Measurements from ENCODE around the gene MTUS2.

Gene MTUS2

DNA sequence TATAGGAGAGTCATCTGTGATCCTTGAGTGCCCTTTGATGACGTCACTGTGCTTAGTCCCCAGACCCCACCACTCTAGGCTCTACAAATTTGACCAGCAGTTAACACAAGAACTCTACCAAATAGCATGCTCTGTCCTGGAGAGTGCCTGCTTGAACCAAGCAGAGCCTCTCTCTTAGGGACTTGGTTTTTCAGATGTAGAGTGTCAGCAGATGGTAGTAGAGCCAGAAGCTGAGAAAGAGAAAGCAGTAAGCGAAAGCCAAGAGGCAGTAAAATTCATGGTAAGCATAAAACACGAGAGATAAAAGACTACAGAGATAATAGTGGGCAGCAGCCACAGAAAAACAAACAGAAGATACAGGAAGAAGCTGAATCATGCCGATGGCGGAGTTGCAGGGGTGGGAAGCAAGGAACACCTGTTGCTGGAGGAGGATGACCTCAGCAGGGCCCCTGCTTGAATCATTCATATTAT is 582.1 kb downstream of the MTUS2 start:
- H3K27me3 ChIP-seq (ENCODE audit: insufficient read depth, poor library complexity, severe bottlenecking) = peaks cover 10% of the 10 kb centered on the region

DNA sequence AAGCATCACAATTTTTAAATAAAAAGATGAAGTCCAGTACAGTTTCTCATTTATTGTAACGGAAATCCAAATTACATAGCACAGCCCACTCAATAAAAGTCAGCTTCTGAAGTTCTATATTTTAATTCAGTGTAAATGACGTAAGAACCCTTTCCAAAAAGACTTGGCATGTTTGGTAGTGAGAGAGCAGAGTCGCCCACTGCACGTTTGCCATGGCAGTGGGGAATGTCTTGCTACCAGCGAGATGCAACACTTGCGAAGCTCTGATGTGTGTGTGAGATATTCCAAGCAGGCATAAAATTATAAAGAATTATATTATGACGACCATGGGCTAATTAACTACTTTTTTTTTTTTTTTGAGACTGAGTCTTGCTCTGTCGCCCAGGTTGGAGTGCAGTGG is 585.3 kb downstream of the MTUS2 start:
- Histone ChIP-seq H3K4me3 (replicated peaks; ENCODE audit: insufficient read depth, low read length) (no peak overlapping the region), H3K27ac (replicated peaks) (no peak overlapping the region), H3K27me3 (ENCODE audit: insufficient read depth, poor library complexity, severe bottlenecking) (no peaks in the 10 kb centered on the region)
- TF ChIP-seq, protein P1, sequence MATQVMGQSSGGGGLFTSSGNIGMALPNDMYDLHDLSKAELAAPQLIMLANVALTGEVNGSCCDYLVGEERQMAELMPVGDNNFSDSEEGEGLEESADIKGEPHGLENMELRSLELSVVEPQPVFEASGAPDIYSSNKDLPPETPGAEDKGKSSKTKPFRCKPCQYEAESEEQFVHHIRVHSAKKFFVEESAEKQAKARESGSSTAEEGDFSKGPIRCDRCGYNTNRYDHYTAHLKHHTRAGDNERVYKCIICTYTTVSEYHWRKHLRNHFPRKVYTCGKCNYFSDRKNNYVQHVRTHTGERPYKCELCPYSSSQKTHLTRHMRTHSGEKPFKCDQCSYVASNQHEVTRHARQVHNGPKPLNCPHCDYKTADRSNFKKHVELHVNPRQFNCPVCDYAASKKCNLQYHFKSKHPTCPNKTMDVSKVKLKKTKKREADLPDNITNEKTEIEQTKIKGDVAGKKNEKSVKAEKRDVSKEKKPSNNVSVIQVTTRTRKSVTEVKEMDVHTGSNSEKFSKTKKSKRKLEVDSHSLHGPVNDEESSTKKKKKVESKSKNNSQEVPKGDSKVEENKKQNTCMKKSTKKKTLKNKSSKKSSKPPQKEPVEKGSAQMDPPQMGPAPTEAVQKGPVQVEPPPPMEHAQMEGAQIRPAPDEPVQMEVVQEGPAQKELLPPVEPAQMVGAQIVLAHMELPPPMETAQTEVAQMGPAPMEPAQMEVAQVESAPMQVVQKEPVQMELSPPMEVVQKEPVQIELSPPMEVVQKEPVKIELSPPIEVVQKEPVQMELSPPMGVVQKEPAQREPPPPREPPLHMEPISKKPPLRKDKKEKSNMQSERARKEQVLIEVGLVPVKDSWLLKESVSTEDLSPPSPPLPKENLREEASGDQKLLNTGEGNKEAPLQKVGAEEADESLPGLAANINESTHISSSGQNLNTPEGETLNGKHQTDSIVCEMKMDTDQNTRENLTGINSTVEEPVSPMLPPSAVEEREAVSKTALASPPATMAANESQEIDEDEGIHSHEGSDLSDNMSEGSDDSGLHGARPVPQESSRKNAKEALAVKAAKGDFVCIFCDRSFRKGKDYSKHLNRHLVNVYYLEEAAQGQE (IDR thresholded peaks at IDR 0.05; ENCODE audit: insufficient replicate concordance, low read depth) = no peak
- TF ChIP-seq CTCF (IDR thresholded peaks at IDR 0.05; ENCODE audit: insufficient read depth, low read length) = no peak
- no peak for TF ChIP-seq SPI1 (IDR thresholded peaks at IDR 0.05; ENCODE audit: borderline replicate concordance, low read depth)
- TF ChIP-seq POLR2AphosphoS5 (IDR thresholded peaks at IDR 0.05; ENCODE audit: low read depth) = no peak
- TF ChIP-seq GABPA (IDR thresholded peaks at IDR 0.05; ENCODE audit: low read depth) = no peak
- DNase-seq (ENCODE audit: low read depth in 1 of 2, low spot score in 1 of 2) = no peak

More for the DNA sequence above, 582.1 kb downstream of the MTUS2 start:
- Histone ChIP-seq H3K4me3 (replicated peaks; ENCODE audit: insufficient read depth, low read length) (no peak overlapping the region), H3K27ac (replicated peaks) (no peak overlapping the region)
- TF ChIP-seq POLR2AphosphoS5 (IDR thresholded peaks at IDR 0.05; ENCODE audit: low read depth) = no peak
- no peak for TF ChIP-seq CTCF (IDR thresholded peaks at IDR 0.05; ENCODE audit: insufficient read depth, low read length)
- no peak for TF ChIP-seq SPI1 (IDR thresholded peaks at IDR 0.05; ENCODE audit: borderline replicate concordance, low read depth)
- TF ChIP-seq, protein P1 (IDR thresholded peaks at IDR 0.05; ENCODE audit: insufficient replicate concordance, low read depth) = no peak
- TF ChIP-seq GABPA (IDR thresholded peaks at IDR 0.05; ENCODE audit: low read depth) = no peak
- DNase-seq (ENCODE audit: low read depth in 1 of 2, low spot score in 1 of 2) = no peak

GRCh38 chr13:29411481-29411880 is 591.3 kb downstream of the MTUS2 start:
- H3K4me3 ChIP-seq (replicated peaks; ENCODE audit: insufficient read depth, low read length) = no peak overlapping the region

More at GRCh38 chr13:29411481-29411880, 591.3 kb downstream of the MTUS2 start:
- Histone ChIP-seq H3K27ac (replicated peaks) (no peak overlapping the region), H3K27me3 (ENCODE audit: insufficient read depth, poor library complexity, severe bottlenecking) (no peaks in the 10 kb centered on the region)
- no peak for TF ChIP-seq GABPA (IDR thresholded peaks at IDR 0.05; ENCODE audit: low read depth)
- TF ChIP-seq SPI1 (IDR thresholded peaks at IDR 0.05; ENCODE audit: borderline replicate concordance, low read depth) = no peak
- TF ChIP-seq, protein P1 (IDR thresholded peaks at IDR 0.05; ENCODE audit: insufficient replicate concordance, low read depth) = no peak
- TF ChIP-seq CTCF (IDR thresholded peaks at IDR 0.05; ENCODE audit: insufficient read depth, low read length) = no peak
- TF ChIP-seq POLR2AphosphoS5 (IDR thresholded peaks at IDR 0.05; ENCODE audit: low read depth) = no peak
- DNase-seq (ENCODE audit: low read depth in 1 of 2, low spot score in 1 of 2) = no peak

Measured in HL-60 (cell line).